ENCODE results near the gene MID1IP1. TPM values are rescaled to one million over a fixed set of nuclear protein-coding genes. Genes with fewer than 3 reads are reported as not detected.

MID1IP1 gene
- polyA plus RNA-seq, 1 donor (not counting 4 experiments of a cell fraction or from before 2014, with no cell fraction given): 45.4 TPM

DNA sequence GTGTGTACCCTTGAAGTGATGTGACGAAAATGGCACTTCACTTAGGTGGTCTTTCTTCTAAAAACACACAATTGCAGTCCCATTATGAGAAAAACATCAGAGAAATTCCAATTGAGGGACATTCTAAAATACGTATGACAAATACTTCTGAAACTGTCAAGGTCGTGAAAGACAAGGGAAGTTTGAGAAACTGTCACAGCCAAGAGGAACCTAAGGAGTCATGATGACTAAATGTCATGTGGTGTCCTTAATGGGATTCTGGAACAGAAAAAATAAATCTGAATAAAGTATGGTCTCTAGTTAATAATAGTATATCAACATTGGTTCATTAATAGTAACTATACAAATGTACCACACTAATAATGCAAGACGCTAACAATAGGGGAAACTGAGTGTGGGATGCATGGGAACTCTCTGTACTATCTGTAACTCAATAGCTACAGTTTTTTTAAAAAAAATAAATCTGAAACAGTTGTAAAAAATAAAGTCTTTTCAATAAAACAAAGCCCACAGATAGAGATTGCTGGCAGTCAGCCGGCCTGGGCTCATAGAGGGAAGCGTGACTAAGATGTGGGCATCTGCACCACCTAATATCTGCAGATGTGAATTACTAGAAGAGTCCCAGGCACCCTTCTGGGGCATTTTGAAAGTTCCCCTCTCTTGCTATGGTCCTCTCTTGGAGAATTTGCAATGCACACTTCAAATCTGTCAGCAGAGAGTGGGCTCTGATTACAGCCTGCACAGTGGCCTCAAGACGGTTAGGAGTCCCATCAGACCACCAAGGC, 47.6 kb downstream of the MID1IP1 start:
- FAIRE-seq (no peak), DNase-seq (ENCODE audit: low read depth, low spot score) (no peak)
- H4K20me1 ChIP-seq (ENCODE audit: control insufficient read depth, extremely low read depth, insufficient read depth, low read length): no peaks in the 10 kb centered on the region
- no peak overlapping the region for H3K4me2 ChIP-seq (ENCODE audit: control insufficient read depth, extremely low read depth, insufficient read depth, low read depth, low read length)
- H2AFZ ChIP-seq (ENCODE audit: control insufficient read depth, low read length): no peak overlapping the region
- no peaks in the 10 kb centered on the region for H3K9me3 ChIP-seq (ENCODE audit: control insufficient read depth, low read depth, low read length)
- dilution Hi-C loops (cut with MboI; ENCODE audit: extremely low pct_ligation_motif_present, low sequenced_read_pairs): no loop called here
- no peaks in the 10 kb centered on the region for H3K27me3 ChIP-seq (ENCODE audit: control insufficient read depth, extremely low read depth, insufficient read depth, low read length)
- H3K9me1 ChIP-seq (ENCODE audit: control insufficient read depth, extremely low read depth, insufficient read depth, low read length): no peaks in the 10 kb centered on the region
- H3K4me1 ChIP-seq (ENCODE audit: control insufficient read depth, extremely low read depth, insufficient read depth, low read length): no peaks in the 10 kb centered on the region
- no peak for TF ChIP-seq EZH2 (IDR thresholded peaks at IDR 0.05; ENCODE audit: low read length)
- TF ChIP-seq, protein P1, sequence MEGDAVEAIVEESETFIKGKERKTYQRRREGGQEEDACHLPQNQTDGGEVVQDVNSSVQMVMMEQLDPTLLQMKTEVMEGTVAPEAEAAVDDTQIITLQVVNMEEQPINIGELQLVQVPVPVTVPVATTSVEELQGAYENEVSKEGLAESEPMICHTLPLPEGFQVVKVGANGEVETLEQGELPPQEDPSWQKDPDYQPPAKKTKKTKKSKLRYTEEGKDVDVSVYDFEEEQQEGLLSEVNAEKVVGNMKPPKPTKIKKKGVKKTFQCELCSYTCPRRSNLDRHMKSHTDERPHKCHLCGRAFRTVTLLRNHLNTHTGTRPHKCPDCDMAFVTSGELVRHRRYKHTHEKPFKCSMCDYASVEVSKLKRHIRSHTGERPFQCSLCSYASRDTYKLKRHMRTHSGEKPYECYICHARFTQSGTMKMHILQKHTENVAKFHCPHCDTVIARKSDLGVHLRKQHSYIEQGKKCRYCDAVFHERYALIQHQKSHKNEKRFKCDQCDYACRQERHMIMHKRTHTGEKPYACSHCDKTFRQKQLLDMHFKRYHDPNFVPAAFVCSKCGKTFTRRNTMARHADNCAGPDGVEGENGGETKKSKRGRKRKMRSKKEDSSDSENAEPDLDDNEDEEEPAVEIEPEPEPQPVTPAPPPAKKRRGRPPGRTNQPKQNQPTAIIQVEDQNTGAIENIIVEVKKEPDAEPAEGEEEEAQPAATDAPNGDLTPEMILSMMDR (optimal IDR thresholded peaks at IDR 0.05 in 1 of 3, IDR thresholded peaks at IDR 0.05 in 1 of 3, conservative IDR thresholded peaks at IDR 0.05 in 1 of 3; ENCODE audit: extremely low read depth in 1 of 3, insufficient read depth in 2 of 3, low read length in 3 of 3): no peak
- no peak overlapping the region for H3K27ac ChIP-seq (ENCODE audit: control insufficient read depth, insufficient read depth, low read length)
- no peak overlapping the region for H3K9ac ChIP-seq (ENCODE audit: control insufficient read depth, extremely low read depth, insufficient read depth, low read length)
- no peak overlapping the region for H3K4me3 ChIP-seq (ENCODE audit: control insufficient read depth in 2 of 3, extremely low read depth in 1 of 3, insufficient read depth in 2 of 3, low read depth in 1 of 3, low read length in 3 of 3)
- no peaks in the 10 kb centered on the region for H3K79me2 ChIP-seq (ENCODE audit: control insufficient read depth, insufficient read depth, low read length)
- H3K36me3 ChIP-seq (ENCODE audit: control insufficient read depth in 2 of 2, extremely low read depth in 1 of 2, insufficient read depth in 2 of 2, low read length in 2 of 2): no peaks in the 10 kb centered on the region

- DNase-seq (ENCODE audit: low read depth, low spot score) (no peak), FAIRE-seq (no peak)
- TF ChIP-seq EZH2 (IDR thresholded peaks at IDR 0.05; ENCODE audit: low read length): no peak
- TF ChIP-seq, protein P1 (optimal IDR thresholded peaks at IDR 0.05 in 1 of 3, IDR thresholded peaks at IDR 0.05 in 1 of 3, conservative IDR thresholded peaks at IDR 0.05 in 1 of 3; ENCODE audit: extremely low read depth in 1 of 3, insufficient read depth in 2 of 3, low read length in 3 of 3): no peak
- Histone ChIP-seq H2AFZ (ENCODE audit: control insufficient read depth, low read length) (no peak overlapping the region), H3K27ac (ENCODE audit: control insufficient read depth, insufficient read depth, low read length) (no peak overlapping the region), H3K9me1 (ENCODE audit: control insufficient read depth, extremely low read depth, insufficient read depth, low read length) (no peaks in the 10 kb centered on the region), H3K27me3 (ENCODE audit: control insufficient read depth, extremely low read depth, insufficient read depth, low read length) (no peaks in the 10 kb centered on the region), H3K9me3 (ENCODE audit: control insufficient read depth, low read depth, low read length) (no peaks in the 10 kb centered on the region), H3K4me3 (ENCODE audit: control insufficient read depth in 2 of 3, extremely low read depth in 1 of 3, insufficient read depth in 2 of 3, low read depth in 1 of 3, low read length in 3 of 3) (no peak overlapping the region), H3K79me2 (ENCODE audit: control insufficient read depth, insufficient read depth, low read length) (no peaks in the 10 kb centered on the region), H3K4me2 (ENCODE audit: control insufficient read depth, extremely low read depth, insufficient read depth, low read depth, low read length) (no peak overlapping the region), H3K9ac (ENCODE audit: control insufficient read depth, extremely low read depth, insufficient read depth, low read length) (no peak overlapping the region), H3K4me1 (ENCODE audit: control insufficient read depth, extremely low read depth, insufficient read depth, low read length) (no peaks in the 10 kb centered on the region), H3K36me3 (ENCODE audit: control insufficient read depth in 2 of 2, extremely low read depth in 1 of 2, insufficient read depth in 2 of 2, low read length in 2 of 2) (no peaks in the 10 kb centered on the region), H4K20me1 (ENCODE audit: control insufficient read depth, extremely low read depth, insufficient read depth, low read length) (no peaks in the 10 kb centered on the region)
- dilution Hi-C loops (cut with MboI; ENCODE audit: extremely low pct_ligation_motif_present, low sequenced_read_pairs): no loop called here
Observed at GRCh38 chrX:38850807-38851544, 49.7 kb downstream of the MID1IP1 start.

Measured in keratinocyte (primary cell).